HepG2 (cell line): ENCODE data around the gene KIFC1. TPM values are rescaled to one million over a fixed set of nuclear protein-coding genes. Genes with fewer than 3 reads are reported as not detected.

Experiments
- ASH2L ChIP-seq: fragments of 300-600, 200-600 bp; sonication (generic); IDR thresholded peaks from 2 replicates; pipeline ENCODE4 v1.7.0; 2017; ENCODE audit warnings: low read depth, mild to moderate bottlenecking, moderate library complexity, mixed read lengths, low read length; ENCODE audit not compliant: insufficient read length
- BRD4 ChIP-seq: sonication (generic); formaldehyde crosslinking; IDR thresholded peaks from 2 replicates; pipeline ENCODE4 v1.4.0; 2020; ENCODE audit warnings: missing genetic modification reagents
- CC2D1A ChIP-seq: sonication (generic); formaldehyde crosslinking; IDR thresholded peaks from 2 replicates; pipeline ENCODE4 v1.8.1; 2023; ENCODE audit warnings: mild to moderate bottlenecking, missing genetic modification reagents
- CHCHD3 ChIP-seq: sonication (generic); formaldehyde crosslinking; IDR thresholded peaks from 2 replicates; pipeline ENCODE4 v1.8.0; 2022; ENCODE audit warnings: mild to moderate bottlenecking, missing genetic modification reagents, moderate library complexity
- CSRNP1 ChIP-seq: sonication (generic); formaldehyde crosslinking; IDR thresholded peaks from 2 replicates; pipeline ENCODE4 v1.8.1; 2023; ENCODE audit warnings: mild to moderate bottlenecking, missing genetic modification reagents
- GPN1 ChIP-seq: sonication (generic); formaldehyde crosslinking; IDR thresholded peaks from 2 replicates; pipeline ENCODE4 v1.5.1; 2020; ENCODE audit warnings: missing genetic modification reagents, borderline replicate concordance
- KMT2A ChIP-seq: sonication (generic); formaldehyde crosslinking; IDR thresholded peaks from 2 replicates; pipeline ENCODE4 v1.4.0; 2020; ENCODE audit warnings: missing genetic modification reagents
- NFE2L1 ChIP-seq: sonication (generic); formaldehyde crosslinking; IDR thresholded peaks from 2 replicates; pipeline ENCODE4 v1.4.0; 2020; ENCODE audit warnings: missing genetic modification reagents, mild to moderate bottlenecking, borderline replicate concordance
- RBAK ChIP-seq: sonication (generic); formaldehyde crosslinking; IDR thresholded peaks from 2 replicates; pipeline ENCODE4 v1.5.1; 2020; ENCODE audit warnings: mild to moderate bottlenecking, missing genetic modification reagents
- ZNF143 ChIP-seq: sonication (generic); formaldehyde crosslinking; IDR thresholded peaks from 2 replicates; pipeline ENCODE4 v1.4.0; 2020; ENCODE audit warnings: missing genetic modification reagents
- ZNF280B ChIP-seq: sonication (generic); formaldehyde crosslinking; IDR thresholded peaks from 2 replicates; pipeline ENCODE4 v1.5.0; 2020; ENCODE audit warnings: missing genetic modification reagents, mild to moderate bottlenecking, borderline replicate concordance
- ZNF318 ChIP-seq: sonication (generic); formaldehyde crosslinking; IDR thresholded peaks from 2 replicates; pipeline ENCODE4 v1.4.0; 2020; ENCODE audit warnings: mild to moderate bottlenecking, missing genetic modification reagents
- ZNF367 ChIP-seq: sonication (generic); formaldehyde crosslinking; IDR thresholded peaks from 2 replicates; pipeline ENCODE4 v1.4.0; 2020; ENCODE audit warnings: missing genetic modification reagents, borderline replicate concordance
- ZNF383 ChIP-seq: sonication (generic); formaldehyde crosslinking; IDR thresholded peaks from 2 replicates; pipeline ENCODE4 v1.4.0; 2020; ENCODE audit warnings: missing genetic modification reagents, mild to moderate bottlenecking, borderline replicate concordance
- ZNF510 ChIP-seq: sonication (generic); formaldehyde crosslinking; IDR thresholded peaks from 2 replicates; pipeline ENCODE4 v1.4.0; 2020; ENCODE audit warnings: low read depth, mild to moderate bottlenecking, missing genetic modification reagents
- ZNF576 ChIP-seq: sonication (generic); formaldehyde crosslinking; IDR thresholded peaks from 2 replicates; pipeline ENCODE4 v1.4.0; 2020; ENCODE audit warnings: mild to moderate bottlenecking, missing genetic modification reagents
- polyA plus RNA-seq, 8 experiments: library from polyadenylated mRNA; depleted of rRNA in 3 of 8; stranded (reverse) in 7 of 8; unstranded in 1 of 8; fragments of >200 nt; fragmentation: Illumina TruSeq in 4 of 8; extraction: Trizol in 4 of 8; gene quantifications; 2 replicates each; pipeline versions ENCODE4 v1.2.1 to v1.2.3, GENCODE V29; 2011 to 2016; ENCODE audit warnings: low read depth in 4 of 8, missing spikeins in 1 of 8, mixed read lengths in 1 of 8; ENCODE audit not compliant: insufficient read depth in 1 of 8
- total RNA-seq, 5 experiments: library from RNA; depleted of rRNA; stranded (reverse); fragments of >200 nt; fragmentation: Illumina TruSeq; extraction: Trizol; gene quantifications; 2 replicates each; pipeline ENCODE4 v1.2.3, GENCODE V29; 2016; ENCODE audit warnings: low read depth in 1 of 5

KIFC1 gene
- total and polyA plus RNA-seq, 2 of the 13 experiments (the other 11 are each of a cell fraction or from before 2014, with no cell fraction given) = 25.0 to 45.5 TPM

- TF ChIP-seq CSRNP1 (peak; percentile 26; the same call in 1 of the 2 replicates), ZNF510 (CRISPR knock-in tag) (no peak), ASH2L (peak; percentile 36), ZNF318 (CRISPR knock-in tag) (0 out of 2 replicates have a peak, but pooled peaks have one; percentile 5), KMT2A (CRISPR knock-in tag) (peak; percentile 60; the same call in 1 of the 2 replicates), CHCHD3 (CRISPR knock-in tag) (peak; percentile 96; the same call in 1 of the 2 replicates), GPN1 (CRISPR knock-in tag) (0 out of 2 replicates have a peak, but pooled peaks have one; percentile 67), ZNF143 (CRISPR knock-in tag) (peak; percentile 25; the same call in 1 of the 2 replicates), RBAK (0 out of 2 replicates have a peak, but pooled peaks have one; percentile 43), BRD4 (CRISPR knock-in tag) (peak; percentile 56; the same call in 1 of the 2 replicates), NFE2L1 (CRISPR knock-in tag) (peak; percentile 77; the same call in 1 of the 2 replicates), ZNF280B (CRISPR knock-in tag) (peak; percentile 82), ZNF367 (CRISPR knock-in tag) (peak; percentile 62), ZNF576 (CRISPR knock-in tag) (peak; percentile 72; the same call in 1 of the 2 replicates), ZNF383 (CRISPR knock-in tag) (0 out of 2 replicates have a peak, but pooled peaks have one; percentile 19), CC2D1A (CRISPR knock-in tag) (peak; percentile 6; the same call in 1 of the 2 replicates)
Measured at GRCh38 chr6:33391922-33392594, 435 bp downstream of the KIFC1 start (continued).
